ENCODE results near the gene COQ5. TPM values are rescaled to one million over a fixed set of nuclear protein-coding genes. Genes with fewer than 3 reads are reported as not detected.

COQ5 gene
- 33.8 and 36.8 TPM in 2 replicates for total RNA-seq (2022)
- percentile 63 among the genes with signal in this experiment for Bru-seq, nascent RNA
- percentile 67 among the genes with signal in this experiment for BruChase-seq, experiment 1, labeled RNA remaining after a 6-hour chase
- percentile 62 among the genes with signal in this experiment for BruChase-seq, experiment 2, labeled RNA remaining after a 2-hour chase
- long read RNA-seq, transcript COQ5-201 (7 exons, 1,535 nt), result major isoform, 78 of 84 reads
- long read RNA-seq, partial matches to known transcripts, result 0 of 84 reads
- long read RNA-seq, other reads (novel, unspliced or antisense), result 6 of 84 reads

DNA sequence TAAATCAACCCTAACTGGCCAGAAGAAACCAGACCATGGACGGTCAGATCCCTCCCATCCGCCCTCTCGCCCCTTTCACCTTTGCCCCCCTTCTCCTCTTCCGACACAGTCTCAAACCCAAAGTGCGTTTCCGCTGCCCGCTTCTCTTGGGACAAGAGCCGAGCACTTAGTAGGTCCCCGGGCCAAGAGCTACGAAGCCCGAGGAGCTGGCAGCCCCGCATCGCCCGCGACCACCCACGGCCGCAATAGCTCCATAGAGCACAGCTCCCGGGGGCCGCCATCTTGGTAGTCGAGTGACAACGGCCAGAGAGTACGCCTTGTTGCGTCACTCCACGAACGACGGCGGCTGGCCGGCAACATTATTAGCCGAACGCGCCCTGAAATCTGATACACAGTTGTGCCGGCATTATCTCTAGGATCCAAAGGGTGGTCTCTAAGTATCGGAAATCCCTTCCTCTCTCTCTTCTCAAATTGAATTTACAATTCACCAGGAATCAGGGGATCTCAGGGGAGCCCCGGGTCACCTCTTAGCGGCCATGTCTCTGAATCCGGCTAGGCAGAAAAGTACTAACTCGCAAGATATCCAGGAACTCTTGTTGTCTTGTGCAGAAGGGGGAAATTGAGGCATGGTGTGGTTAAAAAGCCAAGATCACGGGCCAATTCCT is at the start of gene COQ5:
COQ5 (minus strand) TSS at position 298 of the 665 bp plus-strand sequence; CDS start at position 281, 17 bp downstream.
- CTCF ChIA-PET, result interaction anchor here (0.6 to 1.7 kb wide), 8 partner anchors 10 to 76 kb away, joined by 3 to 9 read pairs (median 4); partner anchors contain the start of genes POP5 and SRSF9
- no peaks in the 10 kb centered on the region for H3K9me3 Mint-ChIP-seq (ENCODE audit: low read depth, unreplicated experiment)
- intact Hi-C loops (cut with micrococcal nuclease; ENCODE audit: unreplicated experiment), result no loop called here
- peak within 1 kb of the TSS; percentile 94 for H3K27ac Mint-ChIP-seq (ENCODE audit: unreplicated experiment)
- no TSS peak for BruUV-seq (replicated peaks)
- H3K36me3 Mint-ChIP-seq (ENCODE audit: insufficient read depth, unreplicated experiment), result peaks cover 30% of the 10 kb centered on the region
- TF ChIP-seq CTCF (IDR thresholded peaks at IDR 0.05; ENCODE audit: unreplicated experiment), result no peak
- H3K4me3 Mint-ChIP-seq (ENCODE audit: low read depth, unreplicated experiment), result peak within 1 kb of the TSS; percentile 87
- H3K4me1 Mint-ChIP-seq (ENCODE audit: low read depth, unreplicated experiment), result peaks cover 10% of the 10 kb centered on the region
- no peaks in the 10 kb centered on the region for H3K27me3 Mint-ChIP-seq (ENCODE audit: unreplicated experiment)
- peak; percentile 90 for DNase-seq

GRCh38 chr12:120574106-120574505 is 45.1 kb upstream of the COQ5 start:
- CTCF ChIA-PET, result no interaction called here
- H3K27ac Mint-ChIP-seq (ENCODE audit: unreplicated experiment), result no peak overlapping the region
- no peak for DNase-seq
- H3K36me3 Mint-ChIP-seq (ENCODE audit: insufficient read depth, unreplicated experiment), result peaks cover 71% of the 10 kb centered on the region
- no peaks in the 10 kb centered on the region for H3K9me3 Mint-ChIP-seq (ENCODE audit: low read depth, unreplicated experiment)
- H3K4me3 Mint-ChIP-seq (ENCODE audit: low read depth, unreplicated experiment), result no peak overlapping the region
- no peak for TF ChIP-seq CTCF (IDR thresholded peaks at IDR 0.05; ENCODE audit: unreplicated experiment)
- no TSS peak for BruUV-seq (replicated peaks)
- no peaks in the 10 kb centered on the region for H3K4me1 Mint-ChIP-seq (ENCODE audit: low read depth, unreplicated experiment)
- intact Hi-C loops (cut with micrococcal nuclease; ENCODE audit: unreplicated experiment), result no loop called here
- no peaks in the 10 kb centered on the region for H3K27me3 Mint-ChIP-seq (ENCODE audit: unreplicated experiment)

DNA sequence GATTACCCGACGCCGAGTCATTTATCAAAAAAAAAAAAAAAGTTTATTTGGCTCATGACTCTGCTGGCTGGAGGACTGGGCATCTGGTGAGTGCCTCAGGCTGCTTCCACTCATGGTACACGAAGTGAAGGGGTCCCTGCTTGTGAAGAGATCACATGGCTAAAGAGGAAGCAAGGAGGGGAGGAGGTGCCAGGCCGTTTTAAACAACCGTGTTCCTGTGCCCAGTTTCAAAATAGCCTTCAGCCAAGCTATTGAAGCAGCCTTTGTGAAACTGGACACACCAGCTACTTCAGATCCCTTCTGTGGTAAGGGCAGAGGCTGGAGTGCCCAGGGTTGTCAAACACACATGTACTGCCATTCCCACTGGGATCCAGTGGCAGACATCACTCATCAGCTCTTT is 44.6 kb upstream of the COQ5 start:
- no peaks in the 10 kb centered on the region for H3K27me3 Mint-ChIP-seq (ENCODE audit: unreplicated experiment)
- BruUV-seq (replicated peaks), result no TSS peak
- DNase-seq, result no peak
- TF ChIP-seq CTCF (IDR thresholded peaks at IDR 0.05; ENCODE audit: unreplicated experiment), result no peak
- no peak overlapping the region for H3K4me3 Mint-ChIP-seq (ENCODE audit: low read depth, unreplicated experiment)
- H3K27ac Mint-ChIP-seq (ENCODE audit: unreplicated experiment), result no peak overlapping the region
- no peaks in the 10 kb centered on the region for H3K4me1 Mint-ChIP-seq (ENCODE audit: low read depth, unreplicated experiment)
- peaks cover 72% of the 10 kb centered on the region for H3K36me3 Mint-ChIP-seq (ENCODE audit: insufficient read depth, unreplicated experiment)
- no peaks in the 10 kb centered on the region for H3K9me3 Mint-ChIP-seq (ENCODE audit: low read depth, unreplicated experiment)
- CTCF ChIA-PET, result interaction anchor here (0.5 kb wide), 1 partner anchor 99 kb away, joined by 3 read pairs; no protein-coding TSS in a partner anchor
- intact Hi-C loops (cut with micrococcal nuclease; ENCODE audit: unreplicated experiment), result no loop called here

GRCh38 chr12:120571299-120571698 is 42.3 kb upstream of the COQ5 start:
- CTCF ChIA-PET, result interaction anchor here (0.6 kb wide), 1 partner anchor 204 kb away, joined by 4 read pairs; no protein-coding TSS in a partner anchor
- Mint-ChIP-seq H3K36me3 (ENCODE audit: insufficient read depth, unreplicated experiment) (peaks cover 81% of the 10 kb centered on the region), H3K4me3 (ENCODE audit: low read depth, unreplicated experiment) (no peak overlapping the region), H3K4me1 (ENCODE audit: low read depth, unreplicated experiment) (no peaks in the 10 kb centered on the region), H3K27me3 (ENCODE audit: unreplicated experiment) (no peaks in the 10 kb centered on the region), H3K9me3 (ENCODE audit: low read depth, unreplicated experiment) (no peaks in the 10 kb centered on the region), H3K27ac (ENCODE audit: unreplicated experiment) (no peak overlapping the region)
- intact Hi-C loops (cut with micrococcal nuclease; ENCODE audit: unreplicated experiment), result no loop called here
- DNase-seq, result no peak
- no TSS peak for BruUV-seq (replicated peaks)
- no peak for TF ChIP-seq CTCF (IDR thresholded peaks at IDR 0.05; ENCODE audit: unreplicated experiment)
